K562 (cell line): ENCODE results near the gene NXPE2. TPM values are rescaled to one million over a fixed set of nuclear protein-coding genes. Genes with fewer than 3 reads are reported as not detected.

Experiments used
- ATAC-seq: fragments of 200-7000 bp; cut with Tn5 transposase; 3 replicates; pipeline ENCODE4 v1.9.1; 2020; ENCODE audit warnings: moderate library complexity
- BruUV-seq: library from RNA; stranded (reverse); fragments of 400-500 nt; replicated peaks from 2 replicates; lab custom pipeline; 2021; lab: Mats Ljungman, UMichigan
- CTCF ChIA-PET: fragments of 300-600 bp; formaldehyde crosslinking; extraction: SDS; loops from one replicate; lab custom pipeline; 2021; ENCODE audit warnings: low intra/inter-chr PET ratio; lab: Yijun Ruan, JAX
- POLR2A ChIA-PET: fragments of 300-600, 350-650 bp; sonication (Branson Sonifier 250); formaldehyde crosslinking; extraction: SDS; loops from one replicate; lab custom pipeline; 2021; ENCODE audit warnings: antibody characterized with exemption, inconsistent platforms; lab: Yijun Ruan, JAX
- DNase-seq, 4 experiments: peaks; one replicate each; pipeline versions ENCODE4 v3.0.0 to v3.0.0-alpha.2; 2011 to 2018; ENCODE audit warnings: low spot score in 3 of 4, mixed read lengths in 3 of 4; ENCODE audit errors: extremely low read depth in 1 of 4
- FAIRE-seq: peaks from 2 replicates; lab custom pipeline; 2011; peaks lifted over from hg19 to GRCh38; lab: Jason Lieb, UNC
- H2AFZ ChIP-seq: 2 replicates; pipeline ENCODE4 v1.6.0; 2011; ENCODE audit warnings: low read depth, low read length, control low read depth, inconsistent platforms
- H3K27ac ChIP-seq: fragments of 200-600 bp; 3 replicates; pipeline ENCODE4 v1.8.0; 2011; ENCODE audit warnings: low read depth, mild to moderate bottlenecking, control low read depth, inconsistent platforms, low read length, moderate library complexity, mixed read lengths; ENCODE audit errors: extremely low read depth
- H3K27me3 ChIP-seq, 2 experiments: fragments of 300-600 bp in 1 of 2; 2 replicates in 1 of 2; 3 replicates in 1 of 2; pipeline versions ENCODE4 v1.6.0 to v1.8.0; 2011; ENCODE audit warnings: inconsistent platforms in 2 of 2, low read length in 2 of 2, mild to moderate bottlenecking in 1 of 2, mixed read lengths in 1 of 2, moderate library complexity in 1 of 2; ENCODE audit not compliant: control insufficient read depth in 2 of 2, insufficient read depth in 2 of 2
- H3K36me3 ChIP-seq: fragments of 300-600 bp; 3 replicates; pipeline ENCODE4 v1.8.0; 2011; ENCODE audit warnings: mild to moderate bottlenecking, low read length, inconsistent platforms; ENCODE audit not compliant: control insufficient read depth, insufficient read depth
- H3K4me1 ChIP-seq, 2 experiments: fragments of 200-600 bp in 1 of 2; replicated peaks in 1 of 2; 2 replicates in 1 of 2; 3 replicates in 1 of 2; pipeline versions ENCODE4 v1.5.1 to v1.8.0; 2011; ENCODE audit warnings: inconsistent platforms in 2 of 2, low read length in 2 of 2, mild to moderate bottlenecking in 1 of 2, mixed read lengths in 1 of 2, moderate library complexity in 1 of 2; ENCODE audit not compliant: control insufficient read depth in 2 of 2, insufficient read depth in 2 of 2
- H3K4me2 ChIP-seq: 2 replicates; pipeline ENCODE4 v1.6.1; 2011; ENCODE audit warnings: low read length, control low read depth, inconsistent platforms, mixed read lengths; ENCODE audit not compliant: insufficient read depth
- H3K4me3 ChIP-seq: fragments of 200-600 bp; sonication (generic), shearing (Covaris generic); 2 replicates; pipeline ENCODE4 v1.5.1; 2016; ENCODE audit warnings: control low read depth, inconsistent platforms
- H3K79me2 ChIP-seq: fragments of 200-600 bp; 3 replicates; pipeline ENCODE4 v1.8.0; 2011; ENCODE audit warnings: low read length, inconsistent platforms; ENCODE audit not compliant: control insufficient read depth, insufficient read depth
- H3K9ac ChIP-seq, 2 experiments: 2 replicates each; pipeline versions ENCODE4 v1.6.0 to v1.6.1; 2011; ENCODE audit warnings: low read depth in 2 of 2, low read length in 2 of 2, control low read depth in 1 of 2, inconsistent platforms in 1 of 2, mild to moderate bottlenecking in 1 of 2, mixed read lengths in 1 of 2; ENCODE audit not compliant: insufficient read depth in 1 of 2
- H3K9me1 ChIP-seq: one replicate; pipeline ENCODE4 v1.6.0; 2011; ENCODE audit warnings: inconsistent platforms, mild to moderate bottlenecking, low read length, moderate library complexity; ENCODE audit not compliant: control insufficient read depth, insufficient read depth
- H3K9me3 ChIP-seq: replicated peaks from 2 replicates; pipeline ENCODE4 v1.5.1; 2011; ENCODE audit warnings: low read depth, low read length, inconsistent platforms; ENCODE audit not compliant: control insufficient read depth, insufficient read depth
- H4K20me1 ChIP-seq: replicated peaks from 2 replicates; pipeline ENCODE4 v1.6.1; 2011; ENCODE audit warnings: low read length, inconsistent platforms, mixed read lengths; ENCODE audit not compliant: control insufficient read depth, insufficient read depth
- ARID2 ChIP-seq: fragments of 450-650 bp; IDR thresholded peaks from 2 replicates; pipeline ENCODE4 v1.6.1; 2017; ENCODE audit warnings: antibody characterized with exemption, mild to moderate bottlenecking
- CHAMP1 ChIP-seq: fragments of 450-650 bp; IDR thresholded peaks from 2 replicates; pipeline ENCODE4 v1.6.1; 2016; ENCODE audit warnings: mild to moderate bottlenecking
- EP400 ChIP-seq: fragments of 450-650 bp; IDR thresholded peaks from 2 replicates; pipeline ENCODE4 v1.6.1; 2017; ENCODE audit warnings: antibody characterized with exemption, mild to moderate bottlenecking, moderate library complexity
- HLTF ChIP-seq: fragments of 450-650 bp; IDR thresholded peaks from 2 replicates; pipeline ENCODE4 v1.6.1; 2016
- KLF1 ChIP-seq: fragments of 450-650 bp; IDR thresholded peaks from 2 replicates; pipeline ENCODE4 v1.6.1; 2016; ENCODE audit warnings: missing genetic modification characterization, missing compliant biosample characterization
- SMARCE1 ChIP-seq: fragments of 450-650 bp; IDR thresholded peaks from 2 replicates; pipeline ENCODE4 v1.7.1; 2016; ENCODE audit warnings: mild to moderate bottlenecking
- TAL1 ChIP-seq: fragments of 450-650 bp; IDR thresholded peaks from 2 replicates; pipeline ENCODE4 v1.6.1; 2016; ENCODE audit warnings: mild to moderate bottlenecking
- TEAD4 ChIP-seq, 2 experiments: sonication (generic) in 1 of 2; formaldehyde crosslinking in 1 of 2; IDR thresholded peaks; 2 replicates each; pipeline versions ENCODE4 v1.6.1 to v1.8.0; 2012 to 2022; ENCODE audit warnings: borderline replicate concordance in 1 of 2, inconsistent platforms in 1 of 2, low read length in 1 of 2, mild to moderate bottlenecking in 1 of 2, missing genetic modification reagents in 1 of 2
- ZBTB34 ChIP-seq: fragments of 250-450 bp; sonication (Bioruptor Pico); IDR thresholded peaks from 2 replicates; pipeline ENCODE4 v1.8.0; 2021; ENCODE audit warnings: mild to moderate bottlenecking, moderate library complexity
- whole genome bisulfite sequencing: fragments of 100-300 bp; shearing (Covaris generic); methylation state at CpG from one replicate; pipeline ENCODE4 v1.1.6; 2016; ENCODE audit warnings: low coverage, mixed read lengths; ENCODE audit not compliant: insufficient coverage; ENCODE audit errors: missing lambda C conversion rate; 5-methylcytosine and 5-hydroxymethylcytosine counted together
- in situ Hi-C: fragments of 300-500 bp; cut with MboI; formaldehyde crosslinking; loops from 4 replicates; pipeline ENCODE4 v1.15.0; 2018; ENCODE audit warnings: inconsistent platforms, mixed read lengths
- intact Hi-C: fragments of 100-400 bp; cut with micrococcal nuclease; formaldehyde crosslinking; loops from 2 replicates; pipeline ENCODE4 v1.14.2; 2022
- polyA plus RNA-seq, 8 experiments: library from polyadenylated mRNA; depleted of rRNA in 4 of 8; stranded (reverse) in 5 of 8; unstranded in 3 of 8; fragments of >200 nt; fragmentation: Nextera tagmentation in 2 of 8; fragmentation: Illumina TruSeq in 1 of 8; extraction: Ambion mirVana in 2 of 8; extraction: Trizol in 1 of 8; gene quantifications; 2 replicates each; pipeline versions ENCODE4 v1.2.1 to v1.2.3, GENCODE V29; 2011 to 2014; ENCODE audit warnings: inconsistent platforms in 1 of 8, missing spikeins in 1 of 8
- total RNA-seq, 7 experiments: library from RNA; depleted of rRNA in 6 of 7; stranded (reverse); fragments of >200 nt in 6 of 7; fragmentation: Illumina TruSeq in 2 of 7; extraction: Trizol in 2 of 7; gene quantifications; 2 replicates each; pipeline versions ENCODE4 v1.2.1 to v1.2.3, GENCODE V29; 2011 to 2021; ENCODE audit warnings: low replicate concordance in 1 of 7
- TF ChIP-seq, protein P1 (sequence below): fragments of 250-450 bp; sonication (Bioruptor Pico); IDR thresholded peaks from 2 replicates; pipeline ENCODE4 v1.5.0; 2021
- TF ChIP-seq, protein P2 (sequence below): sonication (generic); formaldehyde crosslinking; IDR thresholded peaks from 2 replicates; pipeline ENCODE4 v1.8.0; 2022; ENCODE audit warnings: mild to moderate bottlenecking, low read depth, missing genetic modification reagents

The NXPE2 gene
- total and polyA plus RNA-seq, 9 of the 15 experiments (the other 6 are each of a cell fraction or from before 2014, with no cell fraction given), result not detected

DNA sequence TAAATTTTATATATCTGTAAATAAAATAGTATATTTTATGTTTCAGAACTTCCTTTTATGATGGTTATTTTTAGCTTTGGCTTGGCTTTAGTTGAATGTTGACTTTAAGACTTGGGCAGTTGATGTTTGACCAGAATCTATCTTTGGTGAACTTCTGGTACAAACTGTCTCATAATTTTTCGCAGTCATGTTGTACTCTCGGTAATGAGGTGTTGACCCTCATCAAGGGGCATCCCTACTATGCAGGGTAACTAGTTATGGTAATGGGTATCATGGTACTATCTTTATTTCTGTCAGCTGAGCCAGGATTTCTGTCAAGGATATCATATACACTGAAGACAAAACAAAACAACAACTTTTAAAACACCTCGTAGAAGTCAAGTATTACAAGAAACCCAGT lies 67.7 kb downstream of the NXPE2 start:
- TF ChIP-seq ARID2 (no peak), EP400 (no peak), TEAD4 (IDR thresholded peaks at IDR 0.05; ENCODE audit: low read length) (no peak), TEAD4 (CRISPR knock-in tag; IDR thresholded peaks at IDR 0.05; ENCODE audit: borderline replicate concordance) (no peak), SMARCE1 (no peak), KLF1 (tag) (no peak), ZBTB34 (CRISPR knock-in tag) (no peak), TAL1 (no peak), CHAMP1 (no peak), HLTF (no peak)
- TF ChIP-seq, protein P1, sequence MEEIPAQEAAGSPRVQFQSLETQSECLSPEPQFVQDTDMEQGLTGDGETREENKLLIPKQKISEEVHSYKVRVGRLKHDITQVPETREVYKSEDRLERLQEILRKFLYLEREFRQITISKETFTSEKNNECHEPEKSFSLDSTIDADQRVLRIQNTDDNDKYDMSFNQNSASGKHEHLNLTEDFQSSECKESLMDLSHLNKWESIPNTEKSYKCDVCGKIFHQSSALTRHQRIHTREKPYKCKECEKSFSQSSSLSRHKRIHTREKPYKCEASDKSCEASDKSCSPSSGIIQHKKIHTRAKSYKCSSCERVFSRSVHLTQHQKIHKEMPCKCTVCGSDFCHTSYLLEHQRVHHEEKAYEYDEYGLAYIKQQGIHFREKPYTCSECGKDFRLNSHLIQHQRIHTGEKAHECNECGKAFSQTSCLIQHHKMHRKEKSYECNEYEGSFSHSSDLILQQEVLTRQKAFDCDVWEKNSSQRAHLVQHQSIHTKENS, result no peak
- TF ChIP-seq, protein P2, sequence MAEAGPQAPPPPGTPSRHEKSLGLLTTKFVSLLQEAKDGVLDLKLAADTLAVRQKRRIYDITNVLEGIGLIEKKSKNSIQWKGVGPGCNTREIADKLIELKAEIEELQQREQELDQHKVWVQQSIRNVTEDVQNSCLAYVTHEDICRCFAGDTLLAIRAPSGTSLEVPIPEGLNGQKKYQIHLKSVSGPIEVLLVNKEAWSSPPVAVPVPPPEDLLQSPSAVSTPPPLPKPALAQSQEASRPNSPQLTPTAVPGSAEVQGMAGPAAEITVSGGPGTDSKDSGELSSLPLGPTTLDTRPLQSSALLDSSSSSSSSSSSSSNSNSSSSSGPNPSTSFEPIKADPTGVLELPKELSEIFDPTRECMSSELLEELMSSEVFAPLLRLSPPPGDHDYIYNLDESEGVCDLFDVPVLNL, result no peak
- Histone ChIP-seq H3K4me3 (no peak overlapping the region), H3K27ac (no peak overlapping the region), H3K36me3 (no peaks in the 10 kb centered on the region), H3K27me3 (no peaks in the 10 kb centered on the region), H3K9me1 (no peaks in the 10 kb centered on the region), H3K79me2 (no peaks in the 10 kb centered on the region), H4K20me1 (no peaks in the 10 kb centered on the region), H2AFZ (no peak overlapping the region), H3K9ac (no peak overlapping the region), H3K4me2 (no peak overlapping the region), H3K4me1 (no peaks in the 10 kb centered on the region), H3K9me3 (no peaks in the 10 kb centered on the region)
- 0% methylated on average over 3 of the region's 3 CpGs for WGBS
- no TSS peak for BruUV-seq
- ATAC-seq, result no peak
- CTCF ChIA-PET, result no interaction called here
- POLR2A ChIA-PET, result no interaction called here
- in situ Hi-C loops, result no loop called here
- intact Hi-C loops, result no loop called here
- DNase-seq, result no peak
- no peak for FAIRE-seq
